ENCODE data around the gene EEF1A2.

The EEF1A2 gene

DNA sequence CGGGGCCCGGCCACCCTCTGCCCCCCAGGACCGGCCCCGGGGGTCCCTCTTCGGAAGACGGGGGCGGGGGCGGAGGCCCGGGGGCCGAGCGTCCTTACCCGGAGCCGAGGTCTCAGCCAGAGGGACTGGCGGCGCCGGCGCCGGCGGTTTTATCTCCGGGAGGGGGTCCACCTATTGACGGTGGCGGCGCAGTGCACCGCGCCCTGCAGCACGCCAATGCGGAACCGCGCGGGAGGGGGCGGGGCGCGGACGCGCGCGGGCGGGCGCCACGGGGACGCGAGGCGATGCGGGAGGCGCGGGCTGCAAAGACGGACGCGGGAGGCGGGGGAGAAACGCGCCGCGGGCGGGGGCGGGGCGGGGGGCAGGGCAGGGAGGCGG, at the start of gene EEF1A2:
Gene EEF1A2 (minus strand): TSS at position 124 of the 378 bp plus-strand sequence. CDS start 1,320 bp downstream, outside the sequence.
- DNase-seq: peak; percentile 35 to 64

- DNase-seq: no peak
These were observed 49.7 kb upstream of the EEF1A2 start for GRCh38 chr20:63548542-63548941.

GRCh38 chr20:63547725-63548480, 49.0 kb upstream of the EEF1A2 start, which contains the start of gene SRMS:
TSS of gene SRMS (minus strand) at chr20:63547749. CDS start at chr20:63547463, 286 bp downstream.
- no peak for DNase-seq

- no peak for DNase-seq
These were observed 48.3 kb upstream of the EEF1A2 start for GRCh38 chr20:63546956-63547724.

DNA sequence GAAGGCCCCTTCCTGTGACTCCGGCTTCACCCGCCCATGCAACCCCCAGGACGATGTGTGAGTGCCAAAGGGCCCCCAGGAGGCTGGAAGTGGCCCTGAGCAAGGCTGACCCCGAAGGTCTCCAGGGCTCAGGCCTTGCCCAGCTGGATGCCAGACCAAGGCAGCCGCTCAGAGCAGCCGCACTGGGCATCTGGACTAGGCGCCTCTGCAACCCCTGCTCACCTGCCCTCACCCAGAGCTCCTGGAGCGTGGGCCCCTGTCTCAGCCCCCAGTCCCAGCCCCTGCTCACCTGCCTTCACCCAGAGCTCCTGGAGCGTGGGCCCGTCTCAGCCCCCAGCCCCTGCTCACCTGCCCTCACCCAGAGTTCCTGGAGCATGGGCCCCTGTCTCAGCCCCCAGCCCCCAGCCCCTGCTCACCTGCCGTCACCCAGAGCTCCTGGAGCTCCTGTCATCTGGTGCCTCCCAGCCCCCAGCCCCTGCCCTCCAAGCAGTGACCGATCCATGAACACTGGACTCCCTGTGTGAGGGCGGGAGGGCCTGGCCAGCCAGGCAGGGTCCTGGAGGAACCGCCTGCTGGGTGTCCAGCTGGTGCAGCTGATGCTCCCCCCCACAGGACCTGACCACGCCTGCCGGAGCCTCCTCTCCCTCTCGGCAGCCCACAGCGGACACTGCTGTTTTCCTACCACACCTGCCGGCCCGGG, 47.5 kb upstream of the EEF1A2 start:
- no peak for DNase-seq

GRCh38 chr20:63545814-63546213, 46.9 kb upstream of the EEF1A2 start:
- DNase-seq: no peak

- no peak for DNase-seq
These were observed 46.2 kb upstream of the EEF1A2 start for GRCh38 chr20:63544958-63545516.

DNA sequence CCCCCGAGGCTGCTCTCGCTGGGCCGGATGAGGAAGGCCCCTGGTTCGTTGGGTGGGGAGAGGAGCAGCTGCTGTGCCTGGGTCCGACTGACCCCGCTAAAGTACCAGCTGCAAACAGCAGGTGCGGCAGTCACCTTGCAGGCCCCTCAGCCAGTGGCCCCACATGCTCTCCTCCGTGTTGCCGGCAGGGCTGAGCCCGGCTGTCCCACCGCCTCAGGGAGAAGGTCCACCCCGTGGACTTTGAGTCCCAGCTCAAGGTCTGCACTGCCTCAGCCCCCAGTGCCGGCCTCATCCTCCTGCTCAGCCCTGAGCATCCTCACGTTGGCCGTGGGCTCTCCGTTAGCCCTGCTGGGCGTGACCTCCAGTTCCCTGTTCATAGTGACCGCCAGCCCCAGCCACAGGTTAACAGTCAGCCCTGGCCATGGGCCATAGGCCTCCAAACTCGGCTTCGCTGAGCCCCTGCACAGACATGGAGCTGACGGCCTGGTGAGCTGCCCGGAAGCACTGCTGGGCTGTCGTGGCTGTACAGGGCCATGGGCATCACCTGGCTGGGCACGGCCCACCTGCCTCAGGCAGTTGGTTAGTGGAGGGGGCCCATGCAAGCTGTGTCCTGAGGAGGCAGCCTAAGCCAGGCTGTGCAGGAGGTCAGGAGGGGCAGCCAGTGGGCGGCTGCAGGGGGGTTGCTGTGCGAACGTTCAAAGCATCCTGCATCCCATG, 45.5 kb upstream of the EEF1A2 start:
- no peak for DNase-seq

DNA sequence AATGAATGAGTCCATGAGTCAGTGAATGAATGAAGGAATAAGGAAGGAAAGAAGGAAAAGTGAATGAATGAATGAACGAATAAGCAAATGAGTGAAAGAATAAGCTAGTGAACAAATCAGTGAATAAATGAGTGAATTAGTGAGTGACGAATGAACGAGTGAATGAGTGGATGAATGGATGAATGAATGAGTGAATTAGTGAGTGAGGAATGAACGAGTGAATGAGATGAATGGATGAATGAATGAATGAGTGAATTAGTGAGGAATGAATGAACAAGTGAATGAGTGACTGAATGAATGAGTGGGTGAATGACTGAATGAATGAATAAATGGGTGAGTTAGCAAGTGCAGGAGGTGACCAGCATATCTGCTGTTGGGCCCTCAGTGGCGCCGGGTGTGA, 44.9 kb upstream of the EEF1A2 start:
- DNase-seq: no peak

- DNase-seq: no peak
These were observed 44.2 kb upstream of the EEF1A2 start for GRCh38 chr20:63543131-63543530.

- DNase-seq: no peak
These were observed 43.8 kb upstream of the EEF1A2 start for GRCh38 chr20:63542696-63543095.

- no peak for DNase-seq
These were observed 43.2 kb upstream of the EEF1A2 start for GRCh38 chr20:63542031-63542559.

- no peak for DNase-seq
These were observed 42.5 kb upstream of the EEF1A2 start for GRCh38 chr20:63541371-63541770.

DNA sequence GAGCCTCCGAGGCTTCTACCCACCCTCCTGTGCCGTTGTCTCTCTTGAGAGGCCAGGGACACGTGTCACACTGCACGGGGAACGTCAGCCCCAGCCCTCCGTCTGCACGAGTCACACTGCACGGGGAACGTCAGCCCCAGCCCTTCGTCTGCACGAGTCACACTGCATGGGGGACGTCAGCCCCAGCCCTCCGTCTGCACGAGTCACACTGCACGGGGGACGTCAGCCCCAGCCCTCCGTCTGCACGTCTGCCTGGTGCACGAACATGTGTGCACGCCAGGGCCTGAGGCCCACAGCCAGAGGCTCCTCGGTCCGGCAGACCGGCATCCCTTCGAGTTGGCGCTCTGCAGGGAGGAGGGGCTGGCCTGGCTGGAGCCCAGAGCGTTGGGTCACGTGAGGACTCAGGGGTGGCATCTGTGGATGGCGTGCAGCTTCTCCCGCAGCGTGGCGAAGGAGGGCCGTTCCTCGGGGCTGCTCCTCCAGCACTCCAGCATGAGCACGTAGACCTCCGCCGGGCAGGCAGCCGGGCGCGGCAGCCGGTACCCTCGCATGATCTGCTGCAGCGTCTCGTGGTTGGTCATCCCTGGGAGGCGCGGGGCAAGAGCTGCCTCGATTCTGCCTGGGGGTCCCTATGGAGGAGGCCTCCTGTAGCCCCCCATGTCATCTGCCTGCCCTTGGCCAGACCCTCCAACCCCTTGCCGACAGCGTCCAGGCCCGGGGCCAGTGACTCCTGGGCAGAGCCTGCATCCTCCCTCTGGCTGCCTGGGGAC, 41.7 kb upstream of the EEF1A2 start:
- no peak for DNase-seq

DNA sequence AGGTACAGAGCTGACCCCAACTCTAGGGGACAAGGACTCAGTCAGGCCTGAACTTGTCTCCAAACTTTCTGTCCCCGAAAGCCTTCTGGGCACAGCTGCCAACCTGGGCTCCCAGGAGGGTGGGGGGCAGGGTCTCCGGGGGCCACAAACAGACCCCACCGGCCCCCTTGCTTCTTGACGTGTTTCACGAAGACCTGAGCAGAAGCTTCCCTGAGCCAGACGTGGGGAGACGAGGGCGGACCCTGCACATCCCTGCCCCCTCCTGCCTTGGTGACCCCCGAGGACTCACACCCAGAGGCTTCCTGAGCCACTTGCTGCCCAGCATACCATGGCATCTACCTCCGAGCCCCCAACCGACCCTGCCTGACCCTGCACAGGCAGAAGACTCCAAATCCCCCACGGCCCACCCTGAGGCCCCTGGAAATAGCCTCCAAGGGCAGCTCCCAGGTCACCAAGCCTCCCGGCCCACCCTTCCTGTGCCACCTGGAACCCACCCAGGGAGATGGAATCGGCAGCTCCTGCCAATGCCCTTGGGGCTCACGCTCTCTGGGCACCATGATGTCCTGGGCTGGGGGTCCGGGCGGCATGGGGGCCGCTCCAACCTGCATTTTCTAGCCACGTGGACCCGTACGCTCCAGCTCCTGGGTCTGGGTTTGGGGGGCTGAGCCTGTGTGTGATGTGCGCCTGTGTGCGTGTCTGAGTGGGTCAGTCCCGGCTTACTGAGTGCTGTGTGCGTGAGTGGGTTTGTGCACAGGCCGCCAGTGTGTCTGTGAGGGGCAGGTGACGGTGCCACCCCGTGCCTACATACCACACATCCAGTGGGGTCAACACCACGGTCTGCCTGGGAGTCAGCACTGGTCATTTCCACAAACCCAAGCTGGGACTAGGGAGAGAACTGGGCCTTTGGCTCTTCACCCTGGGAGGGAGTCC, 40.8 kb upstream of the EEF1A2 start:
- no peak for DNase-seq

GRCh38 chr20:63539092-63539430, 40.2 kb upstream of the EEF1A2 start:
- no peak for DNase-seq

DNA sequence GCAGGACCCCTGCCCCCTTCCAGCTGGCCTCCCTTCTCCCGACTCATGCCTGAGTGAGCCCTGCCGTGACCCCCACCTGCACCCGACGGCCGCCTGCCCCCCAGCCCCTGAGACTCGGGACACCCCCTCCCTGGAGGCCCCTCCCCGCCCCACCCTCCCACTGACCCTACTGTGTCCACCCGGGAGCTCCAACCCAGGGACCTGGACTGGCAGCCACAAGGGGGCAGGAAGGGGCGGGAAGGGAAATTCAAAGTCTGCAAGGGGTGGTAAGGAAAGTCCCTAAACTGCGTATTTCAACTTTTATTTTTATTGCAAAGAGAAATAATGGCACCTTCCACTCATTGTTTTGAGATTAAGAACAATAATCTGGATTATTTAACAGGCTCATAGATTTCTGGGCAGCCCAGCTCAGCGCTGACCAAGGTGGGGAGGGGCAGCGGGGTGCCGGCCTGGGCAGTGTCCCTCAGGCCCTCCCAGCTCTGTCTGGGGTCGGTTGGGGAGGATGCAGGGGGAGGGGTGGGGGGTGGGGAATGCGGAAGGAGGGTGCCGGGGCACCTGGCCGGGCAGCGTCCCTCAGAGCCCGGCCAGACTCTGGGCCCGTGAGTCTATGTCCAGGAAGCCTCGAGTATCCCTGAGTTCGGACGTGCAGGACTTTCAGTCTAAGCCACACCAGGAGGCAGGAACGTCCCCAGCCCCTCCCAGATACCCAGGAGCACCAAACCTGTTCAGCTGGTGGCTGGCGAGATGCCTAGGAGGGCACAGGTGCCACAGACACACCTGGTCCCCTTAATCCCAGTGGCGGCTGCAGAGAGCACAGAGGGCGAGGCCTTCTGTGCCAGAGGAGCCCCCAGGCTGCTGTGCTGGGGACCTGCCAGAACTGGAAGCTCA, 39.6 kb upstream of the EEF1A2 start:
- DNase-seq: no peak

DNA sequence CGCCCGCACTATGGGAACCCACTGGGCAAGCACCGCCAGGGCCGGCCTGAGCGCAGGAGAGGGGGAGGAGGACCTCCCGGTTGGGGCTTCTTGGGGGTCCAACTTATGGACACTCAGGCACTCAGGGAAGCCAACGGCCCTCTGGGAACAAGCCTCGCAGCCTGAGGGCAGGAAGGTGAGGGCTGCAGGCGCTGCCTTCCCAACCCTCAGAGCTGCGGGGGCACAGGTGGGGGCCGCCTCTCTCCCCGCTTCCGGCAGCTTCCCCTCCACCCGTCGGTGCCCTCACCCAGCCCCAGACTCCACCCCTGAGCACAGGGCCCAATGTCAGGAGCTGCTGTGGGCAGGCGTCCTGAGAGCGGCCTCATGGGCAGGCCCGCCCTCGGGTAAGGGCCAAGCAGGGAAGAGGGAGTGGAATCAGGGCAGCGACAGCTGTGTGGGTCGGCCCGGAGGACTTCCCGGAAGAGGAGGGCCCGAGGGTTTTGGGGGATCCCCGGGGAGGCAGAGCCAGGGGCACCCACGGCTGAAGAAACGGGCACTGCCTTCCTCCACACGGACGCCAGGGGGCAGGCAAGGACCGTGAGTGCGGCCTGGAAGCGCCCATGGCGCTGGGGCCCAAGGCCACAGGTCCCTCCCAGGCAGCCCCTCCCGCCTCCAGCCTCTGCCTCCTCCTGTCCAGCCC, 38.8 kb upstream of the EEF1A2 start:
- peak; percentile 67 to 78 for DNase-seq
